Activated CD4-positive, alpha-beta T cell treated with anti-CD3 and anti-CD28 coated beads, Interleukin-2, amount 50 U/mL, for 48 hours (primary cell): Measurements from ENCODE around the gene CPZ.
"Not testable (repeated sequence)": the region's sequence is repeated elsewhere in the genome, so short reads cannot be mapped to it uniquely, and the experiment has no call there.

ENCODE experiments used
- DNase-seq, 2 experiments: peaks; one replicate each; pipeline ENCODE4 v3.0.0-alpha.2; 2020

CPZ gene

DNA sequence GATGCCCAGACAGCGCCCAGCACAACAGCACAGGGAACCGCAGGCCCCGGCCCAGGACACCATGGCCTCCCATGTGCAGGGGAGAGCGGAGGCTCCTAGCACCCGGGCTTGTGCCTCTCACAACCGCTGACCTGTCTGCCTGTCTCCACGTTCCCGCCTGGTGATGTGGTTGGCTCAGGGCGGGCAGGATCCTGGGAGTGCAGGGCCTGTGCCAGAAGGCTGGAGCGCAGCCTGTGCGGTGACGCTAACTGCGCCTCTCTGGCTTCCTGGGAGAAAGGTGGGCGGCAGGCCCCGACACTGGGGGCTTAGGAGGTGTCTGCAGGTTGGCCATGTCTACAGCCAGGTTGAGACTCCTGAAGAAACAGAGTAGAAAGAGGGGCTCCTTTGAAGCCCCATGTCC is 48.7 kb downstream of the CPZ start:
- no peak for DNase-seq

DNA sequence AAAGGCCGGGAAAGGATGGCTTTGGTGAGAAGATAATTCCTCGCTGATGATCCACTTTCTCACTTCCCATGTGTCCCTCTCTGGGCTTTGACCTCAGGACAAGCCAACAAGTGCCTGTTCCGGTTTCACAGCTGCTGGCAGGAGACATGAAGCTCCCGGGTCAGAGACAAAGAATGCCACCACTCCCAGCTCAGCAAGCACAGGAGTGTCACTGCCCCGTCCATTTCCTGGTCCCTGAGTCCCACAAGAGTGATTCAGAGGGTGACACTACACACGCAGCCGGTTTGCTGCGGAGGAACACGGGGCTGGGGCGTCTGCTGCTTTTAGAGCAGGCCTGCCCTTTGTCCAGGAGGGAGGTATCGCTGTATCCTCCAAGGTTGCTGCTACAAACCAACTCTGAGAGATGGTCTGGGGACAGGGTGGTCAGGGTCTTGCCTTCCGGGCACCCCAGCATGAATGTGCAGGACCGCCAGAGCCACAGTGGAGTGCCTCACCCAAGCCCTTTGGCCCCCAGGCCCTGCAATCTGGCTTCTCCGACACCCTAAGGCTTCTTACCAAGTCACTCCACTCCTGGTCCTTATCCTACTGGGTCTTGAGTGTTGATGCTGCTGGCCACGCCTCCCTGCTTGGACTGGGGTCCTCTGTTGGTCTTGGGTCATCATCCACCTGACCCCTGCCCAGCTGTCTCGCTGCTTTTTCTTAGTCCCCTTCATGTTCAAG is 49.5 kb downstream of the CPZ start:
- DNase-seq = no peak

DNA sequence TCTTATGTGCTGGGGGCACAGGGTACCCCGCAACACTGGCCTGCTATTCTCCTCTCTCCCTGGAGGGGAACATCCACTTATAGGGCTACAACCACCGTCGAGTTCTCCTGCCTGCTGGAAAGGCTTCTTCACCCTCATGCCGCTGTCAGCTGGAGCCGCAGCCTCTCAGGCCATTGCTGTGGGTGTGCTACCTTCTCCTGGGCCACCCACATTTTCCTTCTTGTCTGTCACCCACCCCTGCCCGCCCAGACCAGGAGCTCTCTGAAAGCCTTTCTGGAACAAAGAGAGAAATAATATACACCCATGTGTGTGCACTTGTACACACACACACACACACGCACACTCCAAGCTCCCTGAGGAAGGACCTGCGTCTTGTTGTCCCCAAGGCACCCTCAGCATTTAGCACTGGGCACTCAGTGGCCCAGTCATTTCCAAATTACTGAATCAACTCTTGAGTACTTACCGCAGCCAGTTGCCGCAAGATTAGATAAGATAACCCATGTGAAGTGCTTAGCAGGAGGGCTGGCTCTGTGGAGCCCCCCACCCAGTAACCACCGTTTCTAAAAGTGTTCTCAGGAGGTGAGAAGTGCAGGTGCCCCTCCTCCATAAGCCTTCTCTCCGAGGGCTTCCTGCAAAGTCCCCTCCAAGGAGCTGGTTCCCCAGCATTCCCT is 50.2 kb downstream of the CPZ start:
- DNase-seq = no peak

DNA sequence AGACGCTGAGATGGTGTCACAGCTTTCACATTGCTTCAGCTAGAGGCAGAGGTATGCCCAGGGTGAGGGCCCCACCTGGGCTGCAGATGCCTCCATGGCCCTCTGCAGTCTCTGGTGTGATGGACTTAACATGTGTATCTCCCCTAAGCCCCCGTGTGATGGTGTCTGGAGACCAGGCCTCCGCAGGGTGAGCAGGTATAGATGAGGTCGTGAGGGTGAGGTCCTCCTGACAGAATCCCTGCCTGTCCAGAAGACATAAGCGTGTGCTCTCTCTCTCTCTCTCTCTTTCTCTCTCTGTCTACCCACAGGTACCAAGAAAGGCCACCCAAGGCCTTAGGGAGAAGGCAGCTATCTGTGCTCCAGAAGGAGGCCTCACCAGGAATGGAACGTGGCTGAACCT is 50.9 kb downstream of the CPZ start:
- no peak for DNase-seq

DNA sequence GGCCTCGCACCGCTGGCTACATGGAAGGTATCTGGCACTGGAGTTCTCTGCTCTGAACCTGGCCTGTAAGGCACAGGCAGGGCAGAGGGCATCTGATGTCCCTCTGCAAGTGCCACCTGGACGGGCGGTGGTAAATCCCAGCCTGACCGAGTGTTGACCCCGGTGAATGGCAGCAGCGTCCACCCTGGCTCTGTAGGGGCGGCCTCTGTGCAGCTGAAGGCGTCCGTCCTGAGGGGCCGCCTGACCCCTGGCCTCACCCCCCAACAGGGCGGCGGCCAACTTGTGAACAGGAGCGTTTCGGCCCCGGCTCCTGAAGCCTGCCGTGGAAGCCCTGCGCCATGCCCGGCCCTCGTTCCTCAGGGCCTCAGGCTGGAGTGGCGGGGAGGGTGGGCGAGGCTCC is 51.4 kb downstream of the CPZ start:
- no peak for DNase-seq

DNA sequence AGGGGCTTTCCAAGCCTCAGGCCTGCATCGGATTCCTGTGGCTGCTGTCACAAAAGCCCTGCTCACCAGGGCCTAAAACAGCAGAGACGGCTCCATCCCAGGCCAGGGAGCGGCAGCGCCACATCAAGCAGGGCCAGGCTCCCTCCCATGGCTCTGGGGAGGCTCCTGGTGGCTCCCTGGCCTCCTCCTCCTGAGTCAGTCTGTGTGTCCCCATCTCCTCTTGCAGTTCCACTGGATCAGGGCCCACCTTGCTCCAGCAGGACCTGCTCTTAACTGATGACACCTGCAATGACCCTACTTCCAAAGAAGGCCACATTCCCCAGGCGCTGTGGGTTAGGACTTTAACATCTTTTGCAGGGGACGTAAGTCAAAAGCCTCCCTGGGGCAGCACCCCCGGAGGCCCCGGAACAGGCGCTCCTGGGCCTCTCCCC is 51.9 kb downstream of the CPZ start:
- DNase-seq = no peak

DNA sequence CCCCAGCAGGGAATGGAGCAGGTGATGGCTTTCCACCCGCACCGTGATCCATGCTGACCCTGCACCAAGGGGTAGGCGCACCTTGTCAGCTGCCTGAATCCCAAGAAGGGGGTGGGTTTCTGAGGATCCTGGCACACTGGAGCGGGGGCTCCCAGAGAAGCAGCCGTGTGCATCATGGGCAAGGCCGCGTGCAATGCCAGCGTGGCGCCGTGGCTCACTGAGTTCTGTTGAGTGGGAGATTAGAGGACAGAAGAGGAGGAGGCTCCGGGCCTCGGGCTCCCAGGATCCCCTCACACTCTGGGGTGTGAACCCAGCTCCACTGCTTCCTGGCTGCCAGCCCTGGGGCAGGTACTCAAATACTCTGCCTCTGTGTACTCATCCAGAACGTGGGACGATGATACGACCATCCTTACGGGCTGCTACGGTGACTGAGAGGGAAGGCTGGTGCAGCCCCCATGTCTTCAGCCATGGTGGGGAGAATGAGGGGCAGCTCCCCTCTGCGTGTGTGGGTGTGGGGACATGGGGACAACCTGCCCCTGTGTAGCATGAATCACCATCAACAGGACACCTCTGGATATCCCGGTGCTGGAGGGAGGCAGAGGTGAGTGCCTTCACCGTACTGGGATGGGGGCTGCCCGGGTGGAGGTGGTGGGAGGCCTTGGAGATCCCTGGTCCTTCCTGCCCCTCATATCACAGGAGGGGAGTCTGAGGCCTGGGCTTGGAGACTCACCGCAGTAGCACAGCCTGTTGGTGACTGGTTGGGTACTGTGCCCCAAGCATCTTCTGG is 52.6 kb downstream of the CPZ start:
- DNase-seq = no peak

DNA sequence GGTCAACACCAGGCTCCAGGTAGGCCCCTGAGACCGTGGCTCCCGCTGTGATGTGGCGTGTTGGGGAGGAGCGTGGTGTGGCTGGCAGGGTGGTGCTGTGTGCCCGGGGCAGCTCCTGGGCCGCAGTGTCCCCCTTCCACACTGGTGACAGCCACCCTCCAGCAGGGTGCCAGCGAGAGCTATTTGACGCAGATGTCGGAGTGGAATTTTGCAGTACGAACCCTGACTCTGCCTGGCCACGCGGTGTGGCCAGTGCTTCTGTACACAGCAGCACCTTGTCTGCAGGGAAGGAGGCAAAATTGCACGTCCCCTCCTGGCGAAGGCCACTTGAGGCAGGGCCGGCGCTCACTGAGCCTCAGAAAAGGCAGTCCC is 53.2 kb downstream of the CPZ start:
- DNase-seq = no peak

DNA sequence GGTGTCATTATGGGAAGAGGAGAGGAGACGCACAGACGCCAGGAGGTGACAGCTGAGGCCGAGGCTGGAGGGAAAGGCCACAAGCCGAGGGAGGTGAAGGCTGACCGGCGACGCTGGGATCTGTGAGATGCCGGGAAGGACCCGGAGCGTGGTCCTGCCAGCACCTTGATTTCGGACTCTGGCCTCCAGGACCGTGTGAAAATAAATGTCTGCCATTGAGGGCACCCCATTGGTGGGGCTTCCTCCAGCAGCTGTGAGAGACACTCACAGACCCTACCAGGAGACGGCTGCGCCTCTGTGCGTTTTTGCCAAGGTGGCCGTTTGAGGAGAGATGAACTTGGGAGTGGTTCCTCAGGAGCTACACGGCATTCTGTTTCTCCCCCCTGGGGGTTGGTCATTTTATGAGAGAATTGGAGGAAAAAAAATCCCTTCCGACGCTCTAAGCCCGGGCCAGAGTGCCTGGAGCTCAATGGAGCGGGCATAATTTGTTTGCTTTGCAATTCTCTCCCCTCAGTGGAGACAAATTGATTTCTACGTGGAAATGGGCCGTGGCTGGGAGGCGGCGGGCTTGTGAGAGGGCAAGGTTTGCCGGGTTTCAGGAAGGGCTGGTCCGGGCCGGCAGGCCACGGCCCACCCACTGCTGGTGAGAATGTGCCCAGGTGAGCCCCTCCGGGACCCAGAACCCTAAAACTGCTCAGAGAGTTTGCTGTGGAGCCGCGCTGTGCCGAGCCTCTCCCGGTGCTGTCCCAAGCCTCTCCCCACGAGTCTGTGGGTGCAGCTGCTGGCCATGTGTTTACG is 53.9 kb downstream of the CPZ start:
- DNase-seq = no peak

DNA sequence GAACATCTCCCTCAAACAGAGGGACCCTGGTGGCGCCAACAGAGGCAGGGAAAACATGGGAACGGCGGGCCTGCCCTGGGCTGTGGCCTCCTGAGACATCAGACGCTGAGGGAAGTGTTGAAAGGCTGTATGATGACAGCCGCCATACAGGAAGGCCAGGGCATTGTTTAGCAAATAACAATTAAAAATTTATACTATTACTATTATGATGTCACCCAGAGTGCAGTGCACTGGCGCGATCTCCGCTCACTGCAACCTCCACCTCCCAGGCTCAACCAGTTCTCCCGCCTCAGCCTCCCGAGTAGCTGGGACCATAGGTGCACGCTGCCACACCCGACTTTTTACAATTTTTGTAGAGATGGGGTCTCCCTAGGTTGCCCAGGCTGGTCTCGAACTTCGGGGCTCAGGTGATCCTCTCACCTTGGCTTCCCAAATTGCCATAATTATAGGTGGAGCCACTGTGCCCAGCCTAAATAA is 54.6 kb downstream of the CPZ start:
- no peak for DNase-seq

DNA sequence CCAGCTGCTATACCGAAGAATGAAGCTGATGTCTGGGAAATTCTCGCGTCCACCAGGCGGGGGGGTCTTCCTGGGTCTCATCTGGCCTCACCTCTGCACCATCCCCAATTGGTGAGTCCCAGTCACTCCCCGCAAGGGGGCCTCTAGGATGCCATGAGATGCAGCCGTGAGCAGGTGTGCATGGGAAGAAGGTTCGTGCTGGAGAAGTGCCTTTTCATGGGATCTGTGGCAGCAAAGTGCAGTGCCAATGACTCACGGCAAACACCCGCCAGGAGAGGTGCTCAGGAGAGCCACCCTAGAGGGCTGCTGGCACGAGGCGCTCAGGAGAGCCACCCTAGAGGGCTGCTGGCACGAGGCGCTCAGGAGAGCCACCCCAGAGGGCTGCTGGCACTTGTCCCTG is 55.1 kb downstream of the CPZ start:
- DNase-seq = no peak

DNA sequence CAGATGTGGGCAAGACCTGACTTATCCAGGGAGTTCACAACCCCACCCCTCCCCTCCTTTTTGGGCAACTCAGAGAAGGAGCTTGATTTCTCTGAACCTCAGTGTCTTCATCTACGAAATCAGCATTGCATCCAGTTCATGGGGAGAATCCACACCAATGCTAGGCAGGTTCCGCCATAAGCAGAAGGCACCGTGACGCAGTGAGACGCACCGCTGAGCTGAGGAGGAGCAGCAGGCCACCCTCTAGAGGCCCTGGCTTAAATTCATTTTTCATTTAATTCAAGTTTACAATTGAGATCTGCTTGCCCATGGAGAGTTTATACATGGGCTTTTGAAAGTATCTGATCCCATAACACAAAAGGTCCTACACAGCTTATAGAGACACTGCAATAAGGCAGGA is 55.7 kb downstream of the CPZ start:
- DNase-seq = no peak

DNA sequence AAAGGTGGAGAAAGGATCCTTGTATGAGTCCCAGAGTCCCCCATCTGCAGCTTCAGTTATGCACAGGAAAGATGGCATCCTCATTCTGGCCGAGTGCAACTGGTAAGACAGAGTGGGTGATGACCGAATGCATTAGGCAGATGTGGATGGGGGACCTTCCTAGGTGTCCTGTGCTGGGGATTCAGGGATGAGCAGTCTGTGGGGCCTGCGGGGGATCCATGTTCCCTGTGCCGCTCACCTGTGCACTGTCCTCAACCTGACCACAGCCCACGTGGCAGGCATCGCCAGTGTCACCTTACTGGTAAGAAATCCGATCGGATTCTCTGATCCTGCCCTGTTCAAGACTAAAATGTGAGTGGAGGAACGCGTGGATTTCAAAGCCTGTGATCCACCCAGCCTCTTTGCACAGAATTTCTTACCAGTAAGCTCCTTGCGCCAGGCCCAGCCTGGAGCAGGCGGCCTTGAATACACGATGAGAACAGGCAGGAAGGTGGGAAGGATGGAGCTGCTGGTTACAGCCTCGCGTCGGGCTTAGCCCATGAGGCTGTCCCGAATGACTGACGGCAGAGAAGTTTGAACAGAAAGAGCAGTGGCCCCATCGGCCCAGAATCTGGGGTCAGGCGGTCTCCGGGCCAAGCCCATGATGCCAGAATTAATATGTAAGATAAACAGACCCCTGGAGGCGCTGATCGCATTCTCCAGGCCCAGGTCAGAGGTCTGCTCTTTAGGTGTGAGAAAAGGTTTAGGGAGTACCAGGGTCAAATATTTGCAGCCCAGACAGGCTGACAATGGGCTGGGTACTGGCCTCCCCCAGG is 56.5 kb downstream of the CPZ start:
- no peak for DNase-seq

DNA sequence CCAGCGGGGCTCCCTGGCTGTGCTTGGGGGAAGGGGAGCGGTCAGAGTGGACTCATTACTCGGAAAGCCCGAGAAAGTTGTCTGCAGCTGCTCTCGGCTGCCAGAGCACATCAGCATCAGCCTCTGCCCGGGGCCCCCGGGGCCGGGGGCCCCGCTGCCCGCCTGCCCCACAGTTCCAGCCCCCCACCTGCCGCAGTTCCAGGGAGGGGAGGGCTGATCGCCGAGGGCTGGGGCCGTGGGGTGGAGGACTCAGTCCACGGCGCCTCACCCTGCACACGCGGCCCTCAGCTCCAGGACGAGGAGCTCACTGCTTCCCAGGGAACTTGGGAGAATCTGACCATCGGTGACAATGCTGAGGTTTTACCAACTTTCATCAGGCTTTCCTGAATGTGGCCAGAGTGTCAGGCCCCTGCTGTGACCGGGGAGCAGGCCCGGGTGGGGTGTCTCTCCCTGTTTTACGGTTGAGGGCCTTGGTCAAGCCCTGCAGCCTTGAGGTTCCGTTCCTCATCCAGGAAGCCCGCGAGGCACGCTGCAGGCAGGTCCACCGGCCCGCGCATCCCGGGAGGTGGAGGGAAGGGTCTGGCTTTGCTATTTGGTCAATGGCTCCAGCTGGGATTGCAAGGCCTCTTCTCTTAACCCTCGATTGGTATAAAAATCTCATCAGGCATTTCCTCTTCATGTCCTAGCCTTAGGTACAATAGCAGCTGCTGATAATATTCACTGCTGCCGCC is 57.2 kb downstream of the CPZ start:
- DNase-seq = no peak

DNA sequence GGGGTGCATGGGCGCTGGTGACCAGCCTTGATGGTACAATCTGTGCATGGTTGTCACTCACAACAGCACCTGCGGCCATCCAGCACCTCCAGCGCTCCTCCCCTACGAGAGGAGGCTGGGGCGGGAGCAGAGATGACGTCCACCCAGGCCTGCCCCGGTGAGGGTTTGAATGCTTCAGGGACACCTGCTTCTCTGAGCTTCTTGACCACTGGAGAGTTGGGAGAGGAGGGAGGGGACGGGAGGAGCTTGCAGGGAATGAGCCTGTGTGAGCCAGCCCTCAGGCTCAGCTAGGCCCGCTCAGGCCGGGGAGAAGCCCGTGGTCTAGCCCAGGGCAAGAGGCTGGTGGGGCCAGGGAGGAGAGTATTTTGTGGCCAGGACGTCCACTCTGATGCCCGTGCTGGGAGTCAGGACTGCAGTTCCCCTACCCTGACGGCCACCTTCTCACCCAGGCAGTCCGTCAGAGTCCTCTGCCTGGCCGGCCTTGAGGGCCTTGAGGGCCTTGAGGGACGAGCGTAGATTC is 59.2 kb downstream of the CPZ start:
- DNase-seq = no peak

DNA sequence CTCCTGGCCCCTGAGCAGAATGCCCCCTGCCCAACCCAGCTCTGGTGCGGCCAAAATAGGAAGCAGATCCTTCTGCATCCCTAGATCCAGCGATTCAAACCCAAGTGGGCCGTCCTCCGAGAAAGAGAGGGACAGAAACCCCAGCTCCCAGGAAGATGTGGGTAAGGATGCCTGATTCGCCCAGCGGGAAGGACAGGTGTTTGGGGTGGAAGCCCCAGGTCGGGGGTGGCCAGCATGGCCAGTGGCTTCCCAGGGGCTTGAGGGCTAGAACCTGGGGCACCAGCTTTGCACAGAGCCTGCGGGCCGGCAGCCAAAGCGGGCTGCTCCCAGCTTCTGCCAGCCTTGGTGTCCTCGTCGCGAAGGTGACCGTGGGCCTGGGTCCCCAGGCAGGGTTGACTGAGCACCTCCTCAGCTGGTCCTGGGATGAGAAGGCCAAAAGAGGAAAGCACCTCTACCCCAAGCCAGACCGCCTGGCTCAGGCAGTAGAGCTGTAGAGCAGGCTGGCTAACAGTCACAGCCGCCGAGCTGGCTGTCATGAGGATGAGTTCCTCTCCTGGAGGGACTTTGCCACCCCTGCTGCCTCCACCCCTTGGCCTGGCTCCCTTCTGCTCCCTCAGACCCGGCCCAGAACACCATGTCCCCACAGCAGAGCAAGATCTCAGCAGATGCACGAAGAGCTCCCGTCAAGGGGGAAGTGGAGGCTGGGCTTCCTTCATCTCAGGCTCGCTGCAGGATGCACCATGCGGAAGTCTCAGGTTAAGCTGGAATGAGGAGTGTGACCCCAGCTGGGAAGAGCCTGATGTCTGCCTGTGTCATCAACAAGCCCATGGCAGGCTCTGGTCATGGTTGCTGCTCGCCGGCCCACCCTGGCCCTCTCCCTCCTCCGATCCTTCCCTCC is 59.9 kb downstream of the CPZ start:
- DNase-seq = no peak

DNA sequence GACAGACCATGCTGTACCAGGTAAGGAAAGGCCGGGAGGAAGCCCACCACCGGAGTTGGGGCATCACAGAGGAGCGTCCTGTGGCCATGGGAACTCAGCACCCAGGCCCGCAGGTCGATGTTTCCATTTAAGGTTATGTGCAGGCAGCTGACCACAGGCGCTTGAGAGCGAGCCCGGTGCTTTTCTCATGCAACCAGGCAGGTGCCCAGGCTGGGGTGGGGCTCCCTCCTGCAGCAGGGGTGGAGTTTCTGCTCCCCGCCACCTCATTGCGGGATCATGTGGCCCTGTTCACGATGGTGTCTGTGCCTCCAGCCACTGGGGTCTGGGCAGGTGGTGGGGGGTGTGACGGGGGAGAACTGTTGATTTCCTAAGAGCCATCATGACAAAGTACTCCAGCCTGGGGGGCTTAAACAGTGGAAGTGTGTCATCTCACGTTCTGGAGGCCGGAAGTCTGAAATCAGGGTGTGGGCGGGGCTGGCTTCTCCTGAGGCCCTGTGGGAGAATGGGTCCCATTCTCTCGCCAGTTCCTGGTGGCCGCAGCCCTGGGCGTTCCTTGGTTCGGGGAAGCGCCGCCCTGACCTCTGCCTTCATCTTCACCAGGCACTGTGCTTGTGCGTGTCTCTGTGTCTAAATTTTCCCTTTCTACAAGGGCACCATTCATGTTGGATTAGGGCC is 60.9 kb downstream of the CPZ start:
- no peak for DNase-seq

DNA sequence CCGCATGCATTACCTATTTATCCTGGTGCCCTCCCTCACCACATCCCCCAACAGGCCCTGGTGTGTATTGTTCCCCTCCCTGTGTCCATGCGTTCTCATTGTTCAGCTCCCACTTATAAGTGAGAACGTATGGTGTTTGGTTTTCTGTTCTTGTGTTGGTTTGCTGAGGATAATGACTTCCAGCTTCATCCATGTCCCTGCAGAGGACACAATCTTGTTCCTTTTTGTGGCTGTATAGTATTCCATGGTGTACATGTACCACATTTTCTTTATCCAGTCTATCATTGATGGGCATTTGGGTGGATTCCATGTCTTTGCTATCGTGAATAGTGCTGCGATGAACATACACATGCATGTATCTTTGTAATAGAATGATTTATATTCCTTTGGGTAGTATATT is 61.6 kb downstream of the CPZ start:
- not testable (repeated sequence) for DNase-seq

DNA sequence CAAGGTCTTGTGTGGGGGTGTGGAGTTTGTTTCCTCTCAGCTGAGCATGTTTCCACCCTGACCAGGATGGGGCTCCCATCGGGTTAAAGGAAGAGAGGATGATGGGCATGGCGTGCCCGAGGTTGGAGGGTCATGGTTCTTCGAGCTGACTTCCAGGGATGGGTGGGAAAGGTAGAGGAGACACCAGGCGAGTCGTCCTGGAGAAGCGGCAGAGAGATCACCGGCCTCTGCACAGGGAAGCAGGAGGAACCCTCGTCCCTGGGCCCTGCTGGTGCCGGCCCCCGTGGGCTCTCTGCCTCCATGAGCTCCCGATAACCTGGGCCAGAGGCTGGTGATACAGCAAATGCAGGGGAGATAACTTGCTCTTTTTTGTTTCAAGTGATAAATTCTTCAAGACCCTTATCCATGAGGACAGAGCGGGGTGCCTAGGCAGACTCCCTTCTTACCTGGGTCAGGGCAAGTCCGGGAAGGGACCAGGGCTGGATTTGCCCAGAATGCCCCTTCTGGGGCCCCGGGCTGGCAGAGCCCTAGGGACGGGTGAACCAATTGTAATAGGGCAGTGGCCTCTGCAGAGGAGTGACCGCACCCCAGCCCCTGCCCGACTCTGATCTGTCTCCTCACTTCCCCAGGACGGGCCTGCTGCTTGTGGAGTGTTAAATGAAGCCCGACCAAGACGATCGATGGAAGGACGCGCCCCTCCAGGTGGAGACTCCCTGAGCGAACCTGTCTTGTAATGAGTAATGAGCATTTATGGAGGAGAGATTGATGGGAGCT is 63.0 kb downstream of the CPZ start:
- DNase-seq = no peak
